Measurements from ENCODE around the gene NDUFS8.

NDUFS8 gene

GRCh38 chr11:68049509-68050370 is 19.3 kb downstream of the NDUFS8 start:
- no peak overlapping the region for H3K4me3 ChIP-seq (replicated peaks; ENCODE audit: low read depth, low read length)
- DNase-seq (ENCODE audit: low read depth) = no peak
- TF ChIP-seq, protein P1, sequence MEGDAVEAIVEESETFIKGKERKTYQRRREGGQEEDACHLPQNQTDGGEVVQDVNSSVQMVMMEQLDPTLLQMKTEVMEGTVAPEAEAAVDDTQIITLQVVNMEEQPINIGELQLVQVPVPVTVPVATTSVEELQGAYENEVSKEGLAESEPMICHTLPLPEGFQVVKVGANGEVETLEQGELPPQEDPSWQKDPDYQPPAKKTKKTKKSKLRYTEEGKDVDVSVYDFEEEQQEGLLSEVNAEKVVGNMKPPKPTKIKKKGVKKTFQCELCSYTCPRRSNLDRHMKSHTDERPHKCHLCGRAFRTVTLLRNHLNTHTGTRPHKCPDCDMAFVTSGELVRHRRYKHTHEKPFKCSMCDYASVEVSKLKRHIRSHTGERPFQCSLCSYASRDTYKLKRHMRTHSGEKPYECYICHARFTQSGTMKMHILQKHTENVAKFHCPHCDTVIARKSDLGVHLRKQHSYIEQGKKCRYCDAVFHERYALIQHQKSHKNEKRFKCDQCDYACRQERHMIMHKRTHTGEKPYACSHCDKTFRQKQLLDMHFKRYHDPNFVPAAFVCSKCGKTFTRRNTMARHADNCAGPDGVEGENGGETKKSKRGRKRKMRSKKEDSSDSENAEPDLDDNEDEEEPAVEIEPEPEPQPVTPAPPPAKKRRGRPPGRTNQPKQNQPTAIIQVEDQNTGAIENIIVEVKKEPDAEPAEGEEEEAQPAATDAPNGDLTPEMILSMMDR (IDR thresholded peaks at IDR 0.05; ENCODE audit: low read length, missing control alignments) = no peak

GRCh38 chr11:68050371-68050841 is 19.9 kb downstream of the NDUFS8 start:
- TF ChIP-seq, protein P1 (IDR thresholded peaks at IDR 0.05; ENCODE audit: low read length, missing control alignments) = no peak
- H3K4me3 ChIP-seq (replicated peaks; ENCODE audit: low read depth, low read length) = no peak overlapping the region
- no peak for DNase-seq (ENCODE audit: low read depth)

GRCh38 chr11:68051191-68052136 is 21.0 kb downstream of the NDUFS8 start:
- TF ChIP-seq, protein P1 (IDR thresholded peaks at IDR 0.05; ENCODE audit: low read length, missing control alignments) = no peak
- no peak overlapping the region for H3K4me3 ChIP-seq (replicated peaks; ENCODE audit: low read depth, low read length)
- DNase-seq (ENCODE audit: low read depth) = no peak

DNA sequence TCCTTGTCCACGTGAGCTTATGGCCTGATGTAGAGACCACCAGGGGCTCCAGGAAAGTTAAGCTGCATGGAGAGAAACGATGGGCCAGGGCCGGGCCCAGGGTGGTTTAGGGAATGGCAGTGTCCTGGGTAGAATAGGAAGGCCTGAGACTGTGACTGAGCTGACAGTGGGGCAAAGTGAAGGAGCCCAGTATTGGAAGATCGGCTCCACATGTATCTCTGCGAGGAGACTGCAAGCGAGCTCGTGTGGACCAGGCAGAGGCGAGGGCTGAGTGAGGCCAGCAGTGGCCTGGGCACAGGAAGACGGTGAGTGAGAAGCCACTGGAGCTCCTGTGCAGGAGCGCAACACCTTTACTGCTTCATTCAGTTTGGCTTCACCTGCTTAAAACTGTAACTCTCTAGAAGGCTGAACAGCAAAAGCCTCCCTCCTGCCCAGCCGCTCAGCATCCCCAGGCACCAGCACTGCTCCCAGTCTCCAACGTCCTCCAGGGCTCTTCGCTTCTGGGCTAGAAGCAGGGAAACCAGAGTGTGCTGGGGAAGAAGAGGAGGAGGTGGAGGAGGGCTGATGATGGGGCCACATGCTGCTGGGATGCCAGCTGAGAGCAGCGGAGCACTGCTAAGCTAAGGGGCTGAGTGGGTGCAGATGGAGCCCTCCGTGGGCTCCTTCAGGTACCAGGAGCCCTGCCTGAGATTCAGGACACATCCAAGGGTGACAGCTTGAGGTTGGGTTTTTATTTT is 21.8 kb downstream of the NDUFS8 start:
- no peak for DNase-seq (ENCODE audit: low read depth)
- no peak overlapping the region for H3K4me3 ChIP-seq (replicated peaks; ENCODE audit: low read depth, low read length)
- TF ChIP-seq, protein P1 (IDR thresholded peaks at IDR 0.05; ENCODE audit: low read length, missing control alignments) = no peak

- no peak for DNase-seq (ENCODE audit: low read depth)
- H3K4me3 ChIP-seq (replicated peaks; ENCODE audit: low read depth, low read length) = no peak overlapping the region
- TF ChIP-seq, protein P1 (IDR thresholded peaks at IDR 0.05; ENCODE audit: low read length, missing control alignments) = no peak
Observed at GRCh38 chr11:68053117-68053516, 22.6 kb downstream of the NDUFS8 start.
